ENCODE data around the gene LDLRAD3.

GRCh38 chr11:35967042-35967441, 23.2 kb downstream of the LDLRAD3 start:
- TF ChIP-seq CTCF (conservative IDR thresholded peaks at IDR 0.05; ENCODE audit: low read length) = no peak
- no peak for TF ChIP-seq EZH2phosphoT487 (IDR thresholded peaks at IDR 0.05; ENCODE audit: borderline replicate concordance)

All from Loucy (cell line).